K562 (cell line): ENCODE data around the gene CD6. TPM values are rescaled to one million over a fixed set of nuclear protein-coding genes. Genes with fewer than 3 reads are reported as not detected.

Experiments used
- ATAC-seq: fragments of 200-7000 bp; cut with Tn5 transposase; 3 replicates; pipeline ENCODE4 v1.9.1; 2020; ENCODE audit warnings: moderate library complexity
- BruUV-seq: library from RNA; stranded (reverse); fragments of 400-500 nt; replicated peaks from 2 replicates; lab custom pipeline; 2021; lab: Mats Ljungman, UMichigan
- CTCF ChIA-PET: fragments of 300-600 bp; formaldehyde crosslinking; extraction: SDS; loops from one replicate; lab custom pipeline; 2021; ENCODE audit warnings: low intra/inter-chr PET ratio; lab: Yijun Ruan, JAX
- POLR2A ChIA-PET: fragments of 300-600, 350-650 bp; sonication (Branson Sonifier 250); formaldehyde crosslinking; extraction: SDS; loops from one replicate; lab custom pipeline; 2021; ENCODE audit warnings: antibody characterized with exemption, inconsistent platforms; lab: Yijun Ruan, JAX
- DNase-seq, 4 experiments: peaks; one replicate each; pipeline versions ENCODE4 v3.0.0 to v3.0.0-alpha.2; 2011 to 2018; ENCODE audit warnings: low spot score in 3 of 4, mixed read lengths in 3 of 4; ENCODE audit errors: extremely low read depth in 1 of 4
- FAIRE-seq: peaks from 2 replicates; lab custom pipeline; 2011; peaks lifted over from hg19 to GRCh38; lab: Jason Lieb, UNC
- H2AFZ ChIP-seq: 2 replicates; pipeline ENCODE4 v1.6.0; 2011; ENCODE audit warnings: low read depth, low read length, control low read depth, inconsistent platforms
- H3K27ac ChIP-seq: fragments of 200-600 bp; 3 replicates; pipeline ENCODE4 v1.8.0; 2011; ENCODE audit warnings: low read depth, mild to moderate bottlenecking, control low read depth, inconsistent platforms, low read length, moderate library complexity, mixed read lengths; ENCODE audit errors: extremely low read depth
- H3K27me3 ChIP-seq, 2 experiments: fragments of 300-600 bp in 1 of 2; 2 replicates in 1 of 2; 3 replicates in 1 of 2; pipeline versions ENCODE4 v1.6.0 to v1.8.0; 2011; ENCODE audit warnings: inconsistent platforms in 2 of 2, low read length in 2 of 2, mild to moderate bottlenecking in 1 of 2, mixed read lengths in 1 of 2, moderate library complexity in 1 of 2; ENCODE audit not compliant: control insufficient read depth in 2 of 2, insufficient read depth in 2 of 2
- H3K36me3 ChIP-seq: fragments of 300-600 bp; 3 replicates; pipeline ENCODE4 v1.8.0; 2011; ENCODE audit warnings: mild to moderate bottlenecking, low read length, inconsistent platforms; ENCODE audit not compliant: control insufficient read depth, insufficient read depth
- H3K4me1 ChIP-seq, 2 experiments: fragments of 200-600 bp in 1 of 2; replicated peaks in 1 of 2; 2 replicates in 1 of 2; 3 replicates in 1 of 2; pipeline versions ENCODE4 v1.5.1 to v1.8.0; 2011; ENCODE audit warnings: inconsistent platforms in 2 of 2, low read length in 2 of 2, mild to moderate bottlenecking in 1 of 2, mixed read lengths in 1 of 2, moderate library complexity in 1 of 2; ENCODE audit not compliant: control insufficient read depth in 2 of 2, insufficient read depth in 2 of 2
- H3K4me2 ChIP-seq: 2 replicates; pipeline ENCODE4 v1.6.1; 2011; ENCODE audit warnings: low read length, control low read depth, inconsistent platforms, mixed read lengths; ENCODE audit not compliant: insufficient read depth
- H3K4me3 ChIP-seq: fragments of 200-600 bp; sonication (generic), shearing (Covaris generic); 2 replicates; pipeline ENCODE4 v1.5.1; 2016; ENCODE audit warnings: control low read depth, inconsistent platforms
- H3K79me2 ChIP-seq: fragments of 200-600 bp; 3 replicates; pipeline ENCODE4 v1.8.0; 2011; ENCODE audit warnings: low read length, inconsistent platforms; ENCODE audit not compliant: control insufficient read depth, insufficient read depth
- H3K9ac ChIP-seq, 2 experiments: 2 replicates each; pipeline versions ENCODE4 v1.6.0 to v1.6.1; 2011; ENCODE audit warnings: low read depth in 2 of 2, low read length in 2 of 2, control low read depth in 1 of 2, inconsistent platforms in 1 of 2, mild to moderate bottlenecking in 1 of 2, mixed read lengths in 1 of 2; ENCODE audit not compliant: insufficient read depth in 1 of 2
- H3K9me1 ChIP-seq: one replicate; pipeline ENCODE4 v1.6.0; 2011; ENCODE audit warnings: inconsistent platforms, mild to moderate bottlenecking, low read length, moderate library complexity; ENCODE audit not compliant: control insufficient read depth, insufficient read depth
- H3K9me3 ChIP-seq: replicated peaks from 2 replicates; pipeline ENCODE4 v1.5.1; 2011; ENCODE audit warnings: low read depth, low read length, inconsistent platforms; ENCODE audit not compliant: control insufficient read depth, insufficient read depth
- H4K20me1 ChIP-seq: replicated peaks from 2 replicates; pipeline ENCODE4 v1.6.1; 2011; ENCODE audit warnings: low read length, inconsistent platforms, mixed read lengths; ENCODE audit not compliant: control insufficient read depth, insufficient read depth
- CEBPB ChIP-seq: fragments of 450-650 bp; IDR thresholded peaks from 2 replicates; pipeline ENCODE4 v1.6.1; 2016; ENCODE audit warnings: missing genetic modification characterization, missing compliant biosample characterization
- CXXC5 ChIP-seq: fragments of 250-450 bp; sonication (Bioruptor Pico); IDR thresholded peaks from 2 replicates; pipeline ENCODE4 v1.8.0; 2022; ENCODE audit warnings: inconsistent platforms, mild to moderate bottlenecking, moderate library complexity
- MCM2 ChIP-seq: fragments of 450-650 bp; IDR thresholded peaks from 2 replicates; pipeline ENCODE4 v1.6.1; 2017; ENCODE audit warnings: low read depth, mild to moderate bottlenecking
- NONO ChIP-seq, 2 experiments: fragments of 200-400 bp in 1 of 2; fragments of 450-650 bp in 1 of 2; formaldehyde crosslinking in 1 of 2; IDR thresholded peaks; 2 replicates each; pipeline ENCODE4 v1.6.1; 2017; ENCODE audit warnings: low read depth in 2 of 2, mild to moderate bottlenecking in 2 of 2, moderate library complexity in 2 of 2, low read length in 1 of 2
- SRSF3 ChIP-seq: fragments of 200-400 bp; formaldehyde crosslinking; IDR thresholded peaks from 2 replicates; pipeline ENCODE4 v1.6.1; 2016; ENCODE audit warnings: mild to moderate bottlenecking, low read length, moderate library complexity; ENCODE audit not compliant: insufficient read depth
- ZC3H8 ChIP-seq: fragments of 450-650 bp; IDR thresholded peaks from 2 replicates; pipeline ENCODE4 v1.6.1; 2017
- ZNF239 ChIP-seq: fragments of 250-450 bp; sonication (Bioruptor Pico); IDR thresholded peaks from 2 replicates; pipeline ENCODE4 v1.4.0; 2020; ENCODE audit warnings: mild to moderate bottlenecking
- ZNF57 ChIP-seq: fragments of 450-650 bp; formaldehyde crosslinking; IDR thresholded peaks from 2 replicates; pipeline ENCODE4 v1.4.0; 2020; ENCODE audit warnings: mild to moderate bottlenecking, moderate library complexity
- ZNF586 ChIP-seq: fragments of 450-650 bp; formaldehyde crosslinking; conservative IDR thresholded peaks from 2 replicates; pipeline ENCODE4 v1.4.0; 2020; ENCODE audit warnings: mild to moderate bottlenecking, moderate library complexity
- WGBS: fragments of 100-300 bp; shearing (Covaris generic); methylation state at CpG from one replicate; pipeline ENCODE4 v1.1.6; 2016; ENCODE audit warnings: low coverage, mixed read lengths; ENCODE audit not compliant: insufficient coverage; ENCODE audit errors: missing lambda C conversion rate; 5-methylcytosine and 5-hydroxymethylcytosine counted together
- in situ Hi-C: fragments of 300-500 bp; cut with MboI; formaldehyde crosslinking; loops from 4 replicates; pipeline ENCODE4 v1.15.0; 2018; ENCODE audit warnings: inconsistent platforms, mixed read lengths
- intact Hi-C: fragments of 100-400 bp; cut with micrococcal nuclease; formaldehyde crosslinking; loops from 2 replicates; pipeline ENCODE4 v1.14.2; 2022
- polyA plus RNA-seq, 8 experiments: library from polyadenylated mRNA; depleted of rRNA in 4 of 8; stranded (reverse) in 5 of 8; unstranded in 3 of 8; fragments of >200 nt; fragmentation: Nextera tagmentation in 2 of 8; fragmentation: Illumina TruSeq in 1 of 8; extraction: Ambion mirVana in 2 of 8; extraction: Trizol in 1 of 8; gene quantifications; 2 replicates each; pipeline versions ENCODE4 v1.2.1 to v1.2.3, GENCODE V29; 2011 to 2014; ENCODE audit warnings: inconsistent platforms in 1 of 8, missing spikeins in 1 of 8
- total RNA-seq, 7 experiments: library from RNA; depleted of rRNA in 6 of 7; stranded (reverse); fragments of >200 nt in 6 of 7; fragmentation: Illumina TruSeq in 2 of 7; extraction: Trizol in 2 of 7; gene quantifications; 2 replicates each; pipeline versions ENCODE4 v1.2.1 to v1.2.3, GENCODE V29; 2011 to 2021; ENCODE audit warnings: low replicate concordance in 1 of 7
- TF ChIP-seq, protein P1 (sequence below), 2 experiments: IDR thresholded peaks; 2 replicates each; pipeline ENCODE4 v1.6.1; 2011; ENCODE audit warnings: borderline replicate concordance in 1 of 2, control low read depth in 1 of 2, low read depth in 1 of 2, low read length in 1 of 2, mild to moderate bottlenecking in 1 of 2, mixed read lengths in 1 of 2, moderate library complexity in 1 of 2; ENCODE audit not compliant: insufficient read depth in 1 of 2, insufficient read length in 1 of 2, poor library complexity in 1 of 2, severe bottlenecking in 1 of 2; ENCODE audit errors: extremely low read depth in 1 of 2
- TF ChIP-seq, protein P2 (sequence below): fragments of 450-650 bp; formaldehyde crosslinking; IDR thresholded peaks from 2 replicates; pipeline ENCODE4 v1.4.0; 2022; ENCODE audit warnings: mild to moderate bottlenecking, moderate library complexity

The CD6 gene
- total and polyA plus RNA-seq, 9 of the 15 experiments (the other 6 are each of a cell fraction or from before 2014, with no cell fraction given) = 0.84 TPM; not detected in 8

DNA sequence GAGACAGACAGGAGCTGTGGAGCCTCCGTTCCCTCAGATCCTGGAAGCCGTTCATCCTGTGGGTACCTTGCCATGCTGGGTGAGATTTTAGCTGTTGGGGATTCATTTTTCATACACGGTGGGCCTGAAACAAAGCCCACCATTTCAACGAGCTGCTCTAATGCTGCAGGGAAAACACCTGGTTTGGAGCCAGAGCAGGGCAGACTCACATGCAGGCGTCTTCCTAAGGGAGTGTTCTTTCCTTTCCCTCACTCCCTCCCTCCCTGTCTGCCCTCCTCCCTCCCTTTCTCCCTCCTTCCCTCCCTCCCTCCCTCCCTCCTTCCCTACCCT is 52.5 kb downstream of the CD6 start:
- H3K9me1 ChIP-seq = no peaks in the 10 kb centered on the region
- H2AFZ ChIP-seq = no peak overlapping the region
- WGBS = 3% methylated on average over 4 of the region's 5 CpGs
- POLR2A ChIA-PET = no interaction called here
- H3K9ac ChIP-seq = no peak overlapping the region
- TF ChIP-seq SRSF3 = no peak
- TF ChIP-seq, protein P1, sequence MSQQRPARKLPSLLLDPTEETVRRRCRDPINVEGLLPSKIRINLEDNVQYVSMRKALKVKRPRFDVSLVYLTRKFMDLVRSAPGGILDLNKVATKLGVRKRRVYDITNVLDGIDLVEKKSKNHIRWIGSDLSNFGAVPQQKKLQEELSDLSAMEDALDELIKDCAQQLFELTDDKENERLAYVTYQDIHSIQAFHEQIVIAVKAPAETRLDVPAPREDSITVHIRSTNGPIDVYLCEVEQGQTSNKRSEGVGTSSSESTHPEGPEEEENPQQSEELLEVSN (IDR thresholded peaks at IDR 0.05; ENCODE audit: borderline replicate concordance in 1 of 2, extremely low read depth in 1 of 2, insufficient read depth in 1 of 2, insufficient read length in 1 of 2, low read depth in 1 of 2, low read length in 1 of 2, poor library complexity in 1 of 2, severe bottlenecking in 1 of 2) = no peak
- TF ChIP-seq ZNF57 = no peak
- no peak for TF ChIP-seq ZNF239 (CRISPR knock-in tag)
- TF ChIP-seq MCM2 = no peak
- no peak for TF ChIP-seq ZNF586 (CRISPR knock-in tag)
- TF ChIP-seq ZC3H8 = no peak
- no peak for TF ChIP-seq CEBPB
- TF ChIP-seq CXXC5 = no peak
- no peak for TF ChIP-seq NONO (IDR thresholded peaks at IDR 0.05; ENCODE audit: low read depth in 2 of 2, low read length in 1 of 2)
- TF ChIP-seq, protein P2, sequence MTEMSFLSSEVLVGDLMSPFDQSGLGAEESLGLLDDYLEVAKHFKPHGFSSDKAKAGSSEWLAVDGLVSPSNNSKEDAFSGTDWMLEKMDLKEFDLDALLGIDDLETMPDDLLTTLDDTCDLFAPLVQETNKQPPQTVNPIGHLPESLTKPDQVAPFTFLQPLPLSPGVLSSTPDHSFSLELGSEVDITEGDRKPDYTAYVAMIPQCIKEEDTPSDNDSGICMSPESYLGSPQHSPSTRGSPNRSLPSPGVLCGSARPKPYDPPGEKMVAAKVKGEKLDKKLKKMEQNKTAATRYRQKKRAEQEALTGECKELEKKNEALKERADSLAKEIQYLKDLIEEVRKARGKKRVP = no peak
- H3K4me3 ChIP-seq = no peak overlapping the region
- DNase-seq (no peak), ATAC-seq (no peak), FAIRE-seq (no peak)
- H3K79me2 ChIP-seq = no peaks in the 10 kb centered on the region
- intact Hi-C loops (no loop called here), in situ Hi-C loops (no loop called here)
- peaks cover 0 to 3% of the 10 kb centered on the region in 2 experiments; a peak in 1 of 5 replicates for H3K4me1 ChIP-seq
- H4K20me1 ChIP-seq = 0 out of 2 replicates have a peak, but pooled peaks cover 10% of the 10 kb centered on the region
- BruUV-seq = no TSS peak
- CTCF ChIA-PET = no interaction called here
- no peaks in the 10 kb centered on the region for H3K36me3 ChIP-seq
- peaks cover 39 to 66% of the 10 kb centered on the region in 2 experiments for H3K27me3 ChIP-seq
- H3K4me2 ChIP-seq = no peak overlapping the region
- no peak overlapping the region for H3K27ac ChIP-seq
- no peaks in the 10 kb centered on the region for H3K9me3 ChIP-seq
